WTC11 (cell line): Measurements from ENCODE around the gene RBM26. TPM values are rescaled to one million over a fixed set of nuclear protein-coding genes. Genes with fewer than 3 reads are reported as not detected.

Experiments
- ATAC-seq: fragments of 200-7000 bp; cut with Tn5 transposase; 2 replicates; pipeline ENCODE4 v1.10.0; 2021; ENCODE audit warnings: mild to moderate bottlenecking, moderate library complexity
- CTCF ChIA-PET: fragments of 300-600 bp; sonication (Branson Sonifier 250); formaldehyde crosslinking; loops from one replicate; lab custom pipeline; 2021; ENCODE audit warnings: antibody characterized with exemption; lab: Charles Lee
- POLR2A ChIA-PET: fragments of 350-600 bp; sonication (Branson Sonifier 250); formaldehyde crosslinking; loops from one replicate; lab custom pipeline; 2021; ENCODE audit warnings: antibody characterized with exemption; lab: Charles Lee
- DNase-seq: peaks from one replicate; pipeline ENCODE4 v3.0.0; 2021; ENCODE audit warnings: low spot score
- H3K27ac Mint-ChIP-seq: 2 replicates; pipeline ENCODE4 v1.8.0; 2021; ENCODE audit warnings: mixed read lengths
- H3K27me3 Mint-ChIP-seq: 2 replicates; pipeline ENCODE4 v1.8.0; 2021; ENCODE audit warnings: low read depth, mild to moderate bottlenecking, moderate library complexity, mixed read lengths
- H3K36me3 Mint-ChIP-seq: 2 replicates; pipeline ENCODE4 v1.8.0; 2021; ENCODE audit warnings: mixed read lengths
- H3K4me1 Mint-ChIP-seq: 2 replicates; pipeline ENCODE4 v1.8.0; 2022; ENCODE audit warnings: mixed read lengths
- H3K4me3 Mint-ChIP-seq: 2 replicates; pipeline ENCODE4 v1.8.0; 2021; ENCODE audit warnings: mild to moderate bottlenecking, moderate library complexity, mixed read lengths
- H3K9me3 Mint-ChIP-seq: 2 replicates; pipeline ENCODE4 v1.8.0; 2021; ENCODE audit warnings: mixed read lengths
- ELF4 ChIP-seq: sonication (generic); formaldehyde crosslinking; IDR thresholded peaks from 2 replicates; pipeline ENCODE4 v1.8.1; 2022; ENCODE audit warnings: low read depth, mild to moderate bottlenecking, moderate library complexity, missing genetic modification reagents
- EMX1 ChIP-seq: fragments of 250-450 bp; sonication (Bioruptor Pico); IDR thresholded peaks from 2 replicates; pipeline ENCODE4 v1.8.0; 2021; ENCODE audit warnings: mild to moderate bottlenecking
- IRF1 ChIP-seq: sonication (generic); formaldehyde crosslinking; IDR thresholded peaks from 2 replicates; pipeline ENCODE4 v1.8.0; 2023; ENCODE audit warnings: missing genetic modification reagents
- JUN ChIP-seq: sonication (generic); formaldehyde crosslinking; IDR thresholded peaks from 2 replicates; pipeline ENCODE4 v1.8.0; 2023; ENCODE audit warnings: mild to moderate bottlenecking, missing genetic modification reagents
- KAT7 ChIP-seq: sonication (generic); formaldehyde crosslinking; IDR thresholded peaks from 2 replicates; pipeline ENCODE4 v1.8.1; 2023; ENCODE audit warnings: missing genetic modification reagents, mild to moderate bottlenecking, borderline replicate concordance
- MLX ChIP-seq: sonication (generic); formaldehyde crosslinking; IDR thresholded peaks from 2 replicates; pipeline ENCODE4 v1.8.1; 2023; ENCODE audit warnings: mild to moderate bottlenecking, missing genetic modification reagents, moderate library complexity
- NR3C1 ChIP-seq: sonication (generic); formaldehyde crosslinking; conservative IDR thresholded peaks from 2 replicates; pipeline ENCODE4 v1.8.1; 2023; ENCODE audit warnings: low read depth, mild to moderate bottlenecking, missing genetic modification reagents
- RELA ChIP-seq: sonication (generic); formaldehyde crosslinking; IDR thresholded peaks from 2 replicates; pipeline ENCODE4 v1.8.1; 2022; ENCODE audit warnings: missing genetic modification reagents, mild to moderate bottlenecking, borderline replicate concordance
- SMAD3 ChIP-seq: sonication (generic); formaldehyde crosslinking; IDR thresholded peaks from 2 replicates; pipeline ENCODE4 v1.8.0; 2022; ENCODE audit warnings: missing genetic modification reagents, mild to moderate bottlenecking, borderline replicate concordance
- SP1 ChIP-seq: sonication (generic); formaldehyde crosslinking; conservative IDR thresholded peaks from 2 replicates; pipeline ENCODE4 v1.8.1; 2022; ENCODE audit warnings: missing genetic modification reagents
- TEAD1 ChIP-seq: sonication (generic); formaldehyde crosslinking; IDR thresholded peaks from 2 replicates; pipeline ENCODE4 v1.8.0; 2022; ENCODE audit warnings: mild to moderate bottlenecking, missing genetic modification reagents
- USF2 ChIP-seq: sonication (generic); formaldehyde crosslinking; IDR thresholded peaks from 2 replicates; pipeline ENCODE4 v1.8.1; 2023; ENCODE audit warnings: mild to moderate bottlenecking, missing genetic modification reagents, moderate library complexity
- ZBTB21 ChIP-seq: sonication (generic); formaldehyde crosslinking; IDR thresholded peaks from 2 replicates; pipeline ENCODE4 v1.8.1; 2023; ENCODE audit warnings: mild to moderate bottlenecking, missing genetic modification reagents, borderline replicate concordance
- ZNF396 ChIP-seq: fragments of 250-450 bp; sonication (Bioruptor Pico); IDR thresholded peaks from 2 replicates; pipeline ENCODE4 v1.8.0; 2021; ENCODE audit warnings: mild to moderate bottlenecking, moderate library complexity, borderline replicate concordance
- total RNA-seq: library from RNA; stranded (reverse); gene quantifications from 3 replicates; pipeline ENCODE4 v1.2.3, GENCODE V29; 2021
- TF ChIP-seq, protein P1 (sequence below): fragments of 250-450 bp; sonication (Bioruptor Pico); IDR thresholded peaks from 2 replicates; pipeline ENCODE4 v1.9.0; 2021; ENCODE audit warnings: mild to moderate bottlenecking, borderline replicate concordance
- TF ChIP-seq, protein P2 (sequence below): sonication (generic); formaldehyde crosslinking; IDR thresholded peaks from 2 replicates; pipeline ENCODE4 v1.8.1; 2023; ENCODE audit warnings: mild to moderate bottlenecking, moderate library complexity, missing genetic modification reagents
- TF ChIP-seq, protein P3 (sequence below): fragments of 250-450 bp; sonication (Bioruptor Pico); IDR thresholded peaks from 2 replicates; pipeline ENCODE4 v1.9.0; 2021; ENCODE audit warnings: moderate library complexity, mild to moderate bottlenecking, inconsistent platforms, borderline replicate concordance

Gene RBM26
- total RNA-seq, 1 experiment from 2014 or later, result 64.1 TPM

GRCh38 chr13:79374578-79374977 is 31.5 kb downstream of the RBM26 start (continued):
- TF ChIP-seq ZBTB21 (no peak), NR3C1 (CRISPR knock-in tag) (no peak), KAT7 (no peak), ELF4 (CRISPR knock-in tag) (no peak), RELA (no peak), EMX1 (CRISPR knock-in tag) (no peak)
- TF ChIP-seq, protein P1, sequence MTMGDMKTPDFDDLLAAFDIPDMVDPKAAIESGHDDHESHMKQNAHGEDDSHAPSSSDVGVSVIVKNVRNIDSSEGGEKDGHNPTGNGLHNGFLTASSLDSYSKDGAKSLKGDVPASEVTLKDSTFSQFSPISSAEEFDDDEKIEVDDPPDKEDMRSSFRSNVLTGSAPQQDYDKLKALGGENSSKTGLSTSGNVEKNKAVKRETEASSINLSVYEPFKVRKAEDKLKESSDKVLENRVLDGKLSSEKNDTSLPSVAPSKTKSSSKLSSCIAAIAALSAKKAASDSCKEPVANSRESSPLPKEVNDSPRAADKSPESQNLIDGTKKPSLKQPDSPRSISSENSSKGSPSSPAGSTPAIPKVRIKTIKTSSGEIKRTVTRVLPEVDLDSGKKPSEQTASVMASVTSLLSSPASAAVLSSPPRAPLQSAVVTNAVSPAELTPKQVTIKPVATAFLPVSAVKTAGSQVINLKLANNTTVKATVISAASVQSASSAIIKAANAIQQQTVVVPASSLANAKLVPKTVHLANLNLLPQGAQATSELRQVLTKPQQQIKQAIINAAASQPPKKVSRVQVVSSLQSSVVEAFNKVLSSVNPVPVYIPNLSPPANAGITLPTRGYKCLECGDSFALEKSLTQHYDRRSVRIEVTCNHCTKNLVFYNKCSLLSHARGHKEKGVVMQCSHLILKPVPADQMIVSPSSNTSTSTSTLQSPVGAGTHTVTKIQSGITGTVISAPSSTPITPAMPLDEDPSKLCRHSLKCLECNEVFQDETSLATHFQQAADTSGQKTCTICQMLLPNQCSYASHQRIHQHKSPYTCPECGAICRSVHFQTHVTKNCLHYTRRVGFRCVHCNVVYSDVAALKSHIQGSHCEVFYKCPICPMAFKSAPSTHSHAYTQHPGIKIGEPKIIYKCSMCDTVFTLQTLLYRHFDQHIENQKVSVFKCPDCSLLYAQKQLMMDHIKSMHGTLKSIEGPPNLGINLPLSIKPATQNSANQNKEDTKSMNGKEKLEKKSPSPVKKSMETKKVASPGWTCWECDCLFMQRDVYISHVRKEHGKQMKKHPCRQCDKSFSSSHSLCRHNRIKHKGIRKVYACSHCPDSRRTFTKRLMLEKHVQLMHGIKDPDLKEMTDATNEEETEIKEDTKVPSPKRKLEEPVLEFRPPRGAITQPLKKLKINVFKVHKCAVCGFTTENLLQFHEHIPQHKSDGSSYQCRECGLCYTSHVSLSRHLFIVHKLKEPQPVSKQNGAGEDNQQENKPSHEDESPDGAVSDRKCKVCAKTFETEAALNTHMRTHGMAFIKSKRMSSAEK (CRISPR knock-in tag), result no peak

DNA sequence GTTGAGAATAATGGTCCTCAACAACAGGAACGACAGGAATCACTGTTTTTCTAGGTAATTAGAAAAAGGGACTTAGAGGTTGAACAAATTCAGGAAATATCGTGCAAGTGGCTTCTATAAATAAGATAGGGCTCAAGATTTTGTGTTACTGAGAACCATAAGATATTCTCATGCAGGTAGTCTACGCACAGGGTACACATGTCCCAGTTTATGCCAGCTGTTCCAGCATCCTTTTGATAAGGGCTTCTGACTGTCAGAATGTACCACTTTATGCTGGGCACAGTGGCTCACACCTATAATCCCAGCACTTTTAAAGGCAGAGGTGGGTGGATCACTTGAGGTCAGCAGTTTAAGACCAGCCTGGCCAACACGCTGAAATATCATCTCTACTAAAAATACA is 32.1 kb downstream of the RBM26 start:
- no peaks in the 10 kb centered on the region for H3K4me1 Mint-ChIP-seq
- ATAC-seq (no peak), DNase-seq (no peak)
- CTCF ChIA-PET, result interaction anchor here (1.6 kb wide), 1 partner anchor 17 kb away, joined by 3 read pairs; no protein-coding TSS in a partner anchor
- POLR2A ChIA-PET, result no interaction called here
- no peaks in the 10 kb centered on the region for H3K27me3 Mint-ChIP-seq
- H3K27ac Mint-ChIP-seq, result no peak overlapping the region
- H3K4me3 Mint-ChIP-seq, result no peak overlapping the region
- H3K9me3 Mint-ChIP-seq, result no peaks in the 10 kb centered on the region
- TF ChIP-seq RELA, result no peak
- TF ChIP-seq IRF1 (CRISPR knock-in tag), result no peak
- no peak for TF ChIP-seq USF2 (CRISPR knock-in tag)
- TF ChIP-seq, protein P1 (CRISPR knock-in tag), result no peak
- TF ChIP-seq ZNF396 (CRISPR knock-in tag), result no peak
- TF ChIP-seq, protein P2, sequence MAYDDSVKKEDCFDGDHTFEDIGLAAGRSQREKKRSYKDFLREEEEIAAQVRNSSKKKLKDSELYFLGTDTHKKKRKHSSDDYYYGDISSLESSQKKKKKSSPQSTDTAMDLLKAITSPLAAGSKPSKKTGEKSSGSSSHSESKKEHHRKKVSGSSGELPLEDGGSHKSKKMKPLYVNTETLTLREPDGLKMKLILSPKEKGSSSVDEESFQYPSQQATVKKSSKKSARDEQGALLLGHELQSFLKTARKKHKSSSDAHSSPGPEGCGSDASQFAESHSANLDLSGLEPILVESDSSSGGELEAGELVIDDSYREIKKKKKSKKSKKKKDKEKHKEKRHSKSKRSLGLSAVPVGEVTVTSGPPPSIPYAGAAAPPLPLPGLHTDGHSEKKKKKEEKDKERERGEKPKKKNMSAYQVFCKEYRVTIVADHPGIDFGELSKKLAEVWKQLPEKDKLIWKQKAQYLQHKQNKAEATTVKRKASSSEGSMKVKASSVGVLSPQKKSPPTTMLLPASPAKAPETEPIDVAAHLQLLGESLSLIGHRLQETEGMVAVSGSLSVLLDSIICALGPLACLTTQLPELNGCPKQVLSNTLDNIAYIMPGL, result no peak
- no peak for TF ChIP-seq SMAD3 (CRISPR knock-in tag)
- TF ChIP-seq, protein P3, sequence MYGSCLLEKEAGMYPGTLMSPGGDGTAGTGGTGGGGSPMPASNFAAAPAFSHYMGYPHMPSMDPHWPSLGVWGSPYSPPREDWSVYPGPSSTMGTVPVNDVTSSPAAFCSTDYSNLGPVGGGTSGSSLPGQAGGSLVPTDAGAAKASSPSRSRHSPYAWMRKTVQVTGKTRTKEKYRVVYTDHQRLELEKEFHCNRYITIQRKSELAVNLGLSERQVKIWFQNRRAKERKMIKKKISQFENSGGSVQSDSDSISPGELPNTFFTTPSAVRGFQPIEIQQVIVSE, result no peak
- no peak for TF ChIP-seq SP1 (CRISPR knock-in tag)
- TF ChIP-seq JUN (CRISPR knock-in tag), result no peak
- TF ChIP-seq TEAD1, result no peak
- no peak for TF ChIP-seq MLX
- peaks cover 43% of the 10 kb centered on the region for H3K36me3 Mint-ChIP-seq
